HG03354 (cell line): ENCODE data around the gene TPH2.
A peak's percentile ranks its signal among the peaks of the same experiment; 100 is the strongest.

Experiments
- ATAC-seq: cut with Tn5 transposase; IDR thresholded peaks from one replicate; pipeline ENCODE4 v1.9.1; 2021; ENCODE audit warnings: mild to moderate bottlenecking; ENCODE audit not compliant: unreplicated experiment, poor library complexity, severe bottlenecking

TPH2 gene

DNA sequence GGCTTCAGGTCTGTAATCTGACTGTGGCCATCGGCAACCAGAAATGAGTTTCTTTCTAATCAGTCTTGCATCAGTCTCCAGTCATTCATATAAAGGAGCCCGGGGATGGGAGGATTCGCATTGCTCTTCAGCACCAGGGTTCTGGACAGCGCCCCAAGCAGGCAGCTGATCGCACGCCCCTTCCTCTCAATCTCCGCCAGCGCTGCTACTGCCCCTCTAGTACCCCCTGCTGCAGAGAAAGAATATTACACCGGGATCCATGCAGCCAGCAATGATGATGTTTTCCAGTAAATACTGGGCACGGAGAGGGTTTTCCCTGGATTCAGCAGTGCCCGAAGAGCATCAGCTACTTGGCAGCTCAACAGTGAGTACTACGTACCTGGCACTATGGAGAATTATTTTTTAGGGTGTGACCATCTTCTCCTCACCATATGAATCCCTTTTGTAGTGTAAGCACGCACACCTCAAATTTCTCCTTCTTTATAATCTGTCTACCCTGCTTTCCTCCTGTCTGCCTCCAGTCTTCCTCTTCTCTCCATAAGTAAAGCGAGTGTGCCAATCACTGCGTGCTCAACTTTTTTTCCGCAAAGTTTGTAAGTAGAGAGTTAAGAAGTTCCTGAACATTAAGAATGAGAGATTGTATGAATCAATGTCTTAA lies at the start of gene TPH2:
Gene TPH2, plus strand, starts transcription at position 118 of the 658 bp plus-strand sequence. Its CDS starts 142 bp downstream, at position 260.
- peak; percentile 93 for ATAC-seq

GRCh38 chr12:71890475-71890874 lies 48.2 kb upstream of the TPH2 start:
- ATAC-seq = peak; percentile 40

DNA sequence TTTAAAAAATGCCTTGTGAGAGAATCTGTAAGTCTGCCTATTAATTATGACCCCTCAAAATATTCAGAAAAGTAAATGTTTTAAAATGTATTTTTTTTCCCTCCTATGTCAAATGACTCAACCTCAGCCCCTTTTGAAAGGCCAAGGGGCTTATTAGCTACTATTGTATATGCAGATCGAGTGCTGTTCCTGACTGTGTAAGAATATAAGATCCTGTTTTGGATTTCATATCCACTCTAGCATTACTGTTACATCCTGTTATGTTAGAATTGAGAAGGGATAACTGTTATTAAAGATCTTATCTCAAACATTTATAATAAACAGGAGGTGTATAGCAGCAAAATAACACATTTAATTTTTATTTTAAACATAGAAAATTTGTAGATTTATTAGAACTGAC lies 46.6 kb upstream of the TPH2 start:
- ATAC-seq = no peak

GRCh38 chr12:71896205-71896882 lies 42.3 kb upstream of the TPH2 start:
- ATAC-seq = no peak

- ATAC-seq = no peak
Measured at GRCh38 chr12:71900091-71900490, 38.6 kb upstream of the TPH2 start.

DNA sequence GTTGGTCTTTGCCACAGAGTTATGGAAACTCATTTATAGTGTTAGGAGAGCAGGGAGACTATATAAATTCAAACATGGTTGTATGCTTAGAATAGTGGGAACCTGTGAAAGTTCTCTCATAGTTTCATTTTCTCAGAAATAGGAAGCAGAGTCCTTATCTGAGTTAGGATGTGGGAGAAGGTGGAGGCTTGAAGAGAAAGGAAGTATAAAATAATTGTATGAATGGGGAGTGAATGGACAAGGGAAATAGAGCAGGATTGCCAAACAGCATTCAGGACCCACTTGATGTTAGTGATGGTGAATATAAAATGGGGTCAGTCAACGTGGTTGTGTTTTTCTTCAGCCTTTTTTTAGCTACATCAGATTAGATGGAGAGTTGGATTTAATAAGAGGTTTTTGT lies 34.0 kb upstream of the TPH2 start:
- ATAC-seq = no peak

GRCh38 chr12:71935594-71935993 lies 3.1 kb upstream of the TPH2 start:
- ATAC-seq = peak; percentile 72

GRCh38 chr12:71940068-71940467 lies 1.4 kb downstream of the TPH2 start:
- no peak for ATAC-seq

- ATAC-seq = no peak
Measured at GRCh38 chr12:71941174-71941573, 2.5 kb downstream of the TPH2 start.

GRCh38 chr12:71942259-71942658 lies 3.6 kb downstream of the TPH2 start:
- ATAC-seq = no peak

DNA sequence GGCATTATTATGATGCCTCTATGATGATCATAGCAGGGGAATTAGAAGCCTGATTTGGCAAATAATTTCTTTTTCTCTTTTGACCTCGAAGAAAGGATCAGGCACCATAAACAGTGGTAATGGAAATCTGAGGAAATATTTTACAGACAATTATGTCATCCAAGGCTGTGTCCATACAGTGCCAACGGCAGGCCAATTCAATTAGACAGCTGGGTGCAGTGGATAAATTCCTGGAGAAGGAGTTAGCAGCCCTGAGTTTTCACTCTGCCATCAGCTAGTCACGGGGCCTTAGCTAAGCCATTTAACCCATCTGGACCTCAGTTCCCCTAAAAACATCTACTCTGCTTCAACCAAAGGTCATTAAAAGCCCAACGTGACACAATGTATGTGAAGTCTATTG lies 4.1 kb downstream of the TPH2 start:
- ATAC-seq = no peak

DNA sequence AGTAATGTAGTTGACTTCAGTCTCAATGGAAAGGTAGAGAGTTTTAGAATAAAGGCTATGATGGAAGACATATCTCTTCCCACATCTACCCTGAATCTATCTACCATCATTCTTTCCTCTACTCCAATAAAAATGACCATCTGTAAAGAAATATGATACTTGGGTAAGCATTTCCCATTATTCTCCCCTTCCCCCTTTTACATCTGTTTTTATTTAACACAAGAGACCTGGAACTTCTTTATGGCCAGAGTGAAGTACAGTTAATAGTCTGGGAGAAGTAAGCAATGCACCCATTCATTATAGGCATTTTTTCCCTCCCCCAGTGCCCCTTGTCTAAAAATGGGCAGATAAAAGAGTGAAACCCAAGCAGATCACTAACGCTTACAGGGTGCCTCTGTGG lies 6.5 kb downstream of the TPH2 start:
- no peak for ATAC-seq

GRCh38 chr12:71945883-71946282 lies 7.2 kb downstream of the TPH2 start:
- ATAC-seq = no peak

GRCh38 chr12:71947645-71948105 lies 9.0 kb downstream of the TPH2 start:
- ATAC-seq = no peak

GRCh38 chr12:71948390-71948789 lies 9.7 kb downstream of the TPH2 start:
- no peak for ATAC-seq

DNA sequence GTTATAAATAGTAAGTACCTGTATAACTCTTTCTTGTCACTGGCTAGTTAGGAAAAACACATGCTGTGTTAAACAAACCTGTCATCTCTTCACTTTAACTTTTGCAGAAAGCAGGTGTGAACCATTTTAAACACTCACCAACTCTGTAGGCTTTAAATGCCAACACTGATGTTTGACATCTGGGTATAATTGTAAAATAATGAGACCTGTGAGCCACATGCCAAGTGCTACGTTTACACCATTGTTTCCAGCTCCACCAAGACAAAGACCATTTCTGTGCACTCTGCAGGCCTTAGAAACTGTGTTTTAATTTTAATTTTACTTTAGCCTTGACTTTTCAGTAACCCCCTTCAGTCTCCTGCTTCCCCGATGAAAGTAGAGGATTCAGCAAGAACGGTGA lies 11.0 kb downstream of the TPH2 start:
- no peak for ATAC-seq

- no peak for ATAC-seq
Measured at GRCh38 chr12:71950404-71950803, 11.8 kb downstream of the TPH2 start.

DNA sequence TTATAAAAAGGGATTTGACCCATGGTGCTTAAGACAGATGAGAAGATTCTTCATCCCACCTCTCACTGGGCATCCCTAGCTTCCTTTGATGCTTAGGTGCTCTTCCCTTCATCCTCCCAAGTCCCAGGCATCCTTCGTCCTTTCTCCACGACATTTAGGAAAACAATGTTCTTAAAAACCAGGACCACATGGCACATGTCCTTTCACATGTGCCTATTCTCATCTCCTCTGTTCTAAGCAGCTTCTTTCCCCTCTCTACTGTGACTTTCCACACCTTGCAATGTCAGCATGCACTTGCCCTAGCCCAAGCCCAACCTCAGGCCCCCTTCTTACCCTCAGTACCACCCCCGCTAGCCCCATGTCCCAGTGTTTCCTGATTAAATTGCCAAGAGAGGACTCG lies 12.2 kb downstream of the TPH2 start:
- no peak for ATAC-seq

DNA sequence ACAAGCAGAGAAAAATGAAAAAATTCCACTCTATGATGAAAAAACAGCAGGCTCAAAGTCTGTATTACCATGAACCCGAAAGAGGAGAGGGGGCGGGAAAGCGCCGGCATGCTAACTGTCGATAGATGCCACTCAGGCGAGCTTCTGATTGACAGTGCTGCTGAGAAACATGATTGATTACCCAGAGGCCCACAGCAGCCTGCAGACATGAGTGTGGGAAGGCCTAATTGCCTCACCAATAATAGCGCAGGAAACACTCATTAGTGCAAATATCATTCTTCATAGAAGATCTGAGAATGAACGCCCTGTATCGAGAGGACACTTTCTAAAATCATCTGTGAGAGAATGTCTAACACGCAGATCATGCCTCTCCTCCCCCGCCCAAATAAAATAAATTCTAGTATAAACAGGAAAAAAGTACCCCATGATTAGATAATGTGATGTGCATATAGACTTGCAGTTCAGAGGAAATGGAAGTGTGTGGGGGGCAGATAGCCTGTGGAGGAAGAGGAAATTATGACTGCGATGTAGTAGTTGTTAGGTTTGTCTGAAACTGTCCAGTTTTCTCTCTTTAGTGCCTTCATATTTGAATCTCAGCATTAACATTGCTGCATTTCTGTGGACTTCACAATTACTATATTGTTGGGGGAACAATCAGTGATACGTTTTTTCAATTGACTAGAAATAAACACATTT lies 15.6 kb downstream of the TPH2 start:
- no peak for ATAC-seq

DNA sequence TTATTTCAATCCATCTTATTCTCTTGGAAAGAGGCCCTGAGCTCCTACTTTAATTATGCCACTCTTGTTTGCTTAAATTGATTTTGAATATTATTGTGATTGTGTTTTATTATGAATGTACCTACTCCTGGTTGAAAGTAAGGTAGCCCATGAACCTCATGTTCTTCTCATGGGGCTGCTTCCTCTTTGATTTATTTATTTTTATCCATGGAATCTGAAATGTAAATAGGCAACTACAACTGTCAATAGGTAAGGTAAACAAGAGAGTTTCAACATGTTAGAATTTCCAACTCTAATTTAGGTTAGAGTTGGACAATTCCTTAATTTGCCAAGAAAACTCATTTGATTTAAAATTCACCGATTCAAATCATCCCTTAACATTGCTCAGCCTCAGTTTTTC lies 16.2 kb downstream of the TPH2 start:
- ATAC-seq = no peak

- ATAC-seq = no peak
Measured at GRCh38 chr12:71955970-71956369, 17.3 kb downstream of the TPH2 start.
